ENCODE results near the gene MECR. TPM values are rescaled to one million over a fixed set of nuclear protein-coding genes. Genes with fewer than 3 reads are reported as not detected.
A peak's percentile ranks its signal among the peaks of the same experiment; 100 is the strongest.

Gene MECR
- total and polyA plus RNA-seq, 10 of the 15 experiments (the other 5 are each of a cell fraction or from before 2014, with no cell fraction given) = 7.6 to 66.3 (median 38.7) TPM

GRCh38 chr1:29181413-29182225 lies 49.1 kb downstream of the MECR start, which contains the start of gene SRSF4 (continued):
- no peak for TF ChIP-seq ZBTB33 (IDR thresholded peaks at IDR 0.05)
- TF ChIP-seq SUZ12 (IDR thresholded peaks at IDR 0.05; ENCODE audit: unreplicated experiment) = no peak
- peak; percentile 16; the same call in 1 of the 2 replicates for TF ChIP-seq BACH1 (IDR thresholded peaks at IDR 0.05; ENCODE audit: borderline replicate concordance)
- TF ChIP-seq LARP7 (IDR thresholded peaks at IDR 0.05) = peak; percentile 89
- no peak for TF ChIP-seq PAX8 (IDR thresholded peaks at IDR 0.05)
- TF ChIP-seq IRF4 (IDR thresholded peaks at IDR 0.05; ENCODE audit: low read depth, low read length) = no peak
- TF ChIP-seq JUNB (IDR thresholded peaks at IDR 0.05) = no peak
- TF ChIP-seq NRF1 (conservative IDR thresholded peaks at IDR 0.05; ENCODE audit: low read depth, low read length) = peak; percentile 85
- no peak for TF ChIP-seq SRF (IDR thresholded peaks at IDR 0.05; ENCODE audit: low read depth in 2 of 2, low read length in 2 of 2)
- TF ChIP-seq CREB1 (IDR thresholded peaks at IDR 0.05; ENCODE audit: low read depth) = peak; percentile 78; the same call in 1 of the 2 replicates
- peak; percentile 18; the same call in 1 of the 2 replicates for TF ChIP-seq NR2F1 (conservative IDR thresholded peaks at IDR 0.05)
- TF ChIP-seq EGR1 (IDR thresholded peaks at IDR 0.05; ENCODE audit: borderline replicate concordance in 1 of 2, low read depth in 2 of 2, low read length in 2 of 2) = peak; percentile 47 to 55; a peak in 2 of 3 replicates
- no peak for TF ChIP-seq NFXL1 (IDR thresholded peaks at IDR 0.05; ENCODE audit: borderline replicate concordance)
- no peak for TF ChIP-seq ATF7 (IDR thresholded peaks at IDR 0.05; ENCODE audit: low read depth)
- TF ChIP-seq CBX3 (IDR thresholded peaks at IDR 0.05; ENCODE audit: borderline replicate concordance, low read depth) = no peak
- TF ChIP-seq YBX1 (IDR thresholded peaks at IDR 0.05) = no peak
- TF ChIP-seq SUPT20H (IDR thresholded peaks at IDR 0.05; ENCODE audit: borderline replicate concordance, control insufficient read depth, low read depth, low read length) = no peak
- no peak for TF ChIP-seq BCL3 (IDR thresholded peaks at IDR 0.05; ENCODE audit: borderline replicate concordance, insufficient read depth, low read depth, low read length, poor library complexity, severe bottlenecking)
- no peak for TF ChIP-seq CEBPB (IDR thresholded peaks at IDR 0.05; ENCODE audit: borderline replicate concordance in 1 of 2, low read depth in 2 of 2, low read length in 2 of 2)
- 0 out of 2 replicates have a peak, but pooled peaks have one; percentile 38 for TF ChIP-seq ZBTB4 (CRISPR knock-in tag; IDR thresholded peaks at IDR 0.05)
